Keratinocyte (primary cell): ENCODE data around the gene P2RX7. TPM values are rescaled to one million over a fixed set of nuclear protein-coding genes. Genes with fewer than 3 reads are reported as not detected.

Experiments used
- DNase-seq: peaks from one replicate; pipeline ENCODE4 v3.0.0-alpha.2; 2011; ENCODE audit warnings: low read depth, missing footprints, low spot score
- FAIRE-seq: peaks from 2 replicates; lab custom pipeline; 2011; peaks lifted over from hg19 to GRCh38; lab: Jason Lieb, UNC
- H2AFZ ChIP-seq: 2 replicates; pipeline ENCODE4 v1.6.0; 2012; ENCODE audit warnings: low read length, control low read depth, inconsistent platforms; ENCODE audit not compliant: control insufficient read depth
- H3K27ac ChIP-seq: 2 replicates; pipeline ENCODE4 v1.5.1; 2011; ENCODE audit warnings: low read length; ENCODE audit not compliant: control insufficient read depth, insufficient read depth
- H3K27me3 ChIP-seq: 3 replicates; pipeline ENCODE4 v1.6.0; 2011; ENCODE audit warnings: low read length; ENCODE audit not compliant: control insufficient read depth, insufficient read depth; ENCODE audit errors: extremely low read depth
- H3K36me3 ChIP-seq, 2 experiments: 2 replicates in 1 of 2; 3 replicates in 1 of 2; pipeline ENCODE4 v1.5.1; 2011; ENCODE audit warnings: low read length in 2 of 2, mild to moderate bottlenecking in 1 of 2; ENCODE audit not compliant: control insufficient read depth in 2 of 2, insufficient read depth in 2 of 2; ENCODE audit errors: extremely low read depth in 1 of 2
- H3K4me1 ChIP-seq: 3 replicates; pipeline ENCODE4 v1.5.1; 2011; ENCODE audit warnings: low read length; ENCODE audit not compliant: control insufficient read depth, insufficient read depth; ENCODE audit errors: extremely low read depth
- H3K4me2 ChIP-seq: 3 replicates; pipeline ENCODE4 v1.6.0; 2011; ENCODE audit warnings: low read depth, low read length; ENCODE audit not compliant: control insufficient read depth, insufficient read depth; ENCODE audit errors: extremely low read depth
- H3K4me3 ChIP-seq, 3 experiments: fragments of 200-600 bp in 1 of 3; sonication (generic) in 1 of 3; 2 replicates in 2 of 3; 3 replicates in 1 of 3; pipeline ENCODE4 v1.5.1; 2011 to 2016; ENCODE audit warnings: low read length in 3 of 3, mild to moderate bottlenecking in 3 of 3, control low read depth in 2 of 3, inconsistent platforms in 1 of 3, low read depth in 1 of 3, mixed read lengths in 1 of 3, mixed run types in 1 of 3, moderate library complexity in 1 of 3; ENCODE audit not compliant: control insufficient read depth in 2 of 3, insufficient read depth in 2 of 3; ENCODE audit errors: extremely low read depth in 1 of 3
- H3K79me2 ChIP-seq: 2 replicates; pipeline ENCODE4 v1.6.0; 2012; ENCODE audit warnings: low read length; ENCODE audit not compliant: control insufficient read depth, insufficient read depth
- H3K9ac ChIP-seq: 3 replicates; pipeline ENCODE4 v1.6.0; 2011; ENCODE audit warnings: low read length; ENCODE audit not compliant: control insufficient read depth, insufficient read depth; ENCODE audit errors: extremely low read depth
- H3K9me1 ChIP-seq: 3 replicates; pipeline ENCODE4 v1.6.0; 2011; ENCODE audit warnings: low read length; ENCODE audit not compliant: control insufficient read depth, insufficient read depth; ENCODE audit errors: extremely low read depth
- H3K9me3 ChIP-seq: 2 replicates; pipeline ENCODE4 v1.5.1; 2012; ENCODE audit warnings: low read depth, low read length; ENCODE audit not compliant: control insufficient read depth
- H4K20me1 ChIP-seq: 3 replicates; pipeline ENCODE4 v1.6.0; 2011; ENCODE audit warnings: low read length; ENCODE audit not compliant: control insufficient read depth, insufficient read depth; ENCODE audit errors: extremely low read depth
- EZH2 ChIP-seq: IDR thresholded peaks from one replicate; pipeline ENCODE4 v1.6.1; 2012; ENCODE audit warnings: inconsistent platforms, mild to moderate bottlenecking, low read length, moderate library complexity
- dilution Hi-C: fragments of 300-500 bp; cut with MboI; formaldehyde crosslinking; loops from one replicate; pipeline ENCODE4 v1.7.0; 2020; ENCODE audit warnings: low sequenced_read_pairs; ENCODE audit not compliant: extremely low pct_ligation_motif_present
- polyA plus RNA-seq, 5 experiments: library from polyadenylated mRNA; depleted of rRNA in 3 of 5; stranded (reverse) in 3 of 5; stranded (forward) in 1 of 5; unstranded in 1 of 5; fragments of >200 nt; gene quantifications; 1 replicate in 1 of 5; 2 replicates in 3 of 5; 3 replicates in 1 of 5; pipeline versions ENCODE4 v1.2.1 to v1.2.3, GENCODE V29; 2011 to 2012; ENCODE audit warnings: missing spikeins in 2 of 5, low read depth in 1 of 5, low replicate concordance in 1 of 5
- TF ChIP-seq, protein P1 (sequence below), 3 experiments: IDR thresholded peaks in 1 of 3; conservative IDR thresholded peaks in 1 of 3; optimal IDR thresholded peaks in 1 of 3; 2 replicates in 2 of 3; 3 replicates in 1 of 3; pipeline versions ENCODE3 to v1.5.1; 2011; ENCODE audit warnings: low read length in 3 of 3, mild to moderate bottlenecking in 3 of 3, moderate library complexity in 2 of 3, control low read depth in 1 of 3, inconsistent platforms in 1 of 3; ENCODE audit not compliant: insufficient read depth in 2 of 3; ENCODE audit errors: extremely low read depth in 1 of 3

Gene P2RX7
- polyA plus RNA-seq, 1 donor (not counting 4 experiments of a cell fraction or from before 2014, with no cell fraction given) = 0.20 TPM

DNA sequence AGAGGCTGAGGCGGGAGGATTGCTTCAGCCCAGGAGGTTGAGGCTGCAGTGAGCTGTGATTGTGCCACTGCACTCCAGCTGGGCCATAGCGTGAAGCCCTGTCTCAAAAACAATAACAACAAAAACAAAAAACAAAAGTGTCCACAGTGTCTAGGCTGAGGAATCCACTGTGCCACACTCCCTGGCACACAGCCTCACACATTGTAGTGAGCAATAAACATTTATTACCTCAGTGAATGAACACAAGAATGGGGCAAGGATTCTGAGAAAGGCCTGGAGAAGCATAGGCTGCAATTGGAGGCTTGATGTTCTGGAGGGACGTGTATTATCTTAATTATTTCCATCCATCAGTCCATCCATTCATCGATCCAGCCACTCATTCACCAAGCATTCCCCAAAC is 17.1 kb upstream of the P2RX7 start:
- Histone ChIP-seq H3K9me3 (no peaks in the 10 kb centered on the region), H2AFZ (no peak overlapping the region), H3K9me1 (no peaks in the 10 kb centered on the region), H3K27ac (no peak overlapping the region), H3K4me1 (peaks cover 4% of the 10 kb centered on the region), H3K27me3 (no peaks in the 10 kb centered on the region), H3K36me3 (no peaks in the 10 kb centered on the region), H3K79me2 (no peaks in the 10 kb centered on the region), H3K9ac (no peak overlapping the region), H3K4me2 (no peak overlapping the region), H4K20me1 (no peaks in the 10 kb centered on the region), H3K4me3 (no peak overlapping the region)
- no peak for DNase-seq
- TF ChIP-seq EZH2 = no peak
- TF ChIP-seq, protein P1, sequence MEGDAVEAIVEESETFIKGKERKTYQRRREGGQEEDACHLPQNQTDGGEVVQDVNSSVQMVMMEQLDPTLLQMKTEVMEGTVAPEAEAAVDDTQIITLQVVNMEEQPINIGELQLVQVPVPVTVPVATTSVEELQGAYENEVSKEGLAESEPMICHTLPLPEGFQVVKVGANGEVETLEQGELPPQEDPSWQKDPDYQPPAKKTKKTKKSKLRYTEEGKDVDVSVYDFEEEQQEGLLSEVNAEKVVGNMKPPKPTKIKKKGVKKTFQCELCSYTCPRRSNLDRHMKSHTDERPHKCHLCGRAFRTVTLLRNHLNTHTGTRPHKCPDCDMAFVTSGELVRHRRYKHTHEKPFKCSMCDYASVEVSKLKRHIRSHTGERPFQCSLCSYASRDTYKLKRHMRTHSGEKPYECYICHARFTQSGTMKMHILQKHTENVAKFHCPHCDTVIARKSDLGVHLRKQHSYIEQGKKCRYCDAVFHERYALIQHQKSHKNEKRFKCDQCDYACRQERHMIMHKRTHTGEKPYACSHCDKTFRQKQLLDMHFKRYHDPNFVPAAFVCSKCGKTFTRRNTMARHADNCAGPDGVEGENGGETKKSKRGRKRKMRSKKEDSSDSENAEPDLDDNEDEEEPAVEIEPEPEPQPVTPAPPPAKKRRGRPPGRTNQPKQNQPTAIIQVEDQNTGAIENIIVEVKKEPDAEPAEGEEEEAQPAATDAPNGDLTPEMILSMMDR (optimal IDR thresholded peaks at IDR 0.05 in 1 of 3, IDR thresholded peaks at IDR 0.05 in 1 of 3, conservative IDR thresholded peaks at IDR 0.05 in 1 of 3; ENCODE audit: extremely low read depth in 1 of 3, insufficient read depth in 2 of 3, low read length in 3 of 3) = no peak
- FAIRE-seq = no peak
- dilution Hi-C loops = no loop called here

DNA sequence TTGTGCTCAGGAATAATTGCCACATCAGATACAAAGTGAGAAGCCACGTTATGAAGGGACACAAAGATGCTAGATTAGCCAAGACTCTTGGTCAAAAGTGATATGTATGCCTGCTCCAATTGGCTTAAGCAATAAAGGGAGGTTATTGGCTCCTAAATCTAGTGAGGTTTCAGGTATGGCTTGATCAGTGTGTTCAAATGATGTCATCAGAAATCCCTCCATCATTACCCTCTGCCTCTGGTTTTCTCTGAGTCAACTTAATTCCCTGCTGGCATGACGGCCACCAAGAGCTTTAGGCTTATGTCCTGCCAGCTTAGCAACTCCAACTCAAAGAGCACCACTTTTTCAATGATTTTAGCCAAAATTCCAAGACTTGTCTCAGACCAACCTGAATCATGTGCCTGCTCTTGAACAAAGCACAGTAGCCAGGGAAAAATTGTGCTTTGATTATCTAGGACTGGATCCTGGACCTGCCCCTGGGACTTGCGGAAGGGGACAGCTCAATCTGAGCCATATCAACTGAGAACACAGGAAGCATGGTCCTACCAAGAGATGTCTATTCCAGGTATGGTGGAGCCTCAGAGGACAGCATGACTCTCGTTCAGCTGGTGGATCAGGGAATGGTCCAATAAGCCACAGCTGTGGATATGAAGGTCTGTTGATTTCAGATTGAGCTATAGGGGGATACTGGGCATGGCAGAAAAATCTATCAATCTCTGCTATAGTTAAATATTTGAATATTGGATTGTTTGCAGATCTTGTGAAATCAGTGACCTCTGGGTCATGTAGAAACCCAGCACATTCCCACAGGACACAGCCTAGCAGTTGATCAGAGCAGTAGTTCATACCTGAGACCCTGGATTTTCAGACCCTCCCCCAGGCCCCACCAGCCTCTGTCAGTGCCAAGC is 16.1 kb upstream of the P2RX7 start:
- H2AFZ ChIP-seq = no peak overlapping the region
- DNase-seq (no peak), FAIRE-seq (no peak)
- dilution Hi-C loops = no loop called here
- H3K36me3 ChIP-seq = no peaks in the 10 kb centered on the region
- no peaks in the 10 kb centered on the region for H3K27me3 ChIP-seq
- no peaks in the 10 kb centered on the region for H3K9me3 ChIP-seq
- no peak for TF ChIP-seq EZH2
- TF ChIP-seq, protein P1 (optimal IDR thresholded peaks at IDR 0.05 in 1 of 3, IDR thresholded peaks at IDR 0.05 in 1 of 3, conservative IDR thresholded peaks at IDR 0.05 in 1 of 3; ENCODE audit: extremely low read depth in 1 of 3, insufficient read depth in 2 of 3, low read length in 3 of 3) = no peak
- H3K27ac ChIP-seq = no peak overlapping the region
- peaks cover 4% of the 10 kb centered on the region for H3K4me1 ChIP-seq
- no peak overlapping the region for H3K4me3 ChIP-seq
- H3K9ac ChIP-seq = no peak overlapping the region
- H4K20me1 ChIP-seq = no peaks in the 10 kb centered on the region
- H3K4me2 ChIP-seq = no peak overlapping the region
- no peaks in the 10 kb centered on the region for H3K9me1 ChIP-seq
- H3K79me2 ChIP-seq = no peaks in the 10 kb centered on the region
